BJ (cell line): ENCODE results near the gene TBXAS1. TPM values are rescaled to one million over a fixed set of nuclear protein-coding genes. Genes with fewer than 3 reads are reported as not detected.

Experiments
- CTCF ChIA-PET: fragments of 350-600 bp; formaldehyde crosslinking; extraction: SDS; loops from one replicate; lab custom pipeline; 2021; ENCODE audit warnings: antibody characterized with exemption, inconsistent platforms; lab: Yijun Ruan, JAX
- POLR2A ChIA-PET: fragments of 300-600 bp; sonication (Branson Sonifier 250); formaldehyde crosslinking; extraction: SDS; loops from one replicate; lab custom pipeline; 2021; ENCODE audit warnings: antibody characterized with exemption; lab: Charles Lee
- DNase-seq: peaks from one replicate; pipeline ENCODE4 v3.0.0-alpha.2; 2011; ENCODE audit warnings: low read depth
- H3K27me3 ChIP-seq: 2 replicates; pipeline ENCODE4 v1.6.0; 2011; ENCODE audit warnings: low read length; ENCODE audit not compliant: control insufficient read depth, insufficient read depth
- H3K36me3 ChIP-seq: 2 replicates; pipeline ENCODE4 v1.5.1; 2011; ENCODE audit warnings: low read length; ENCODE audit not compliant: control insufficient read depth, insufficient read depth
- H3K4me3 ChIP-seq: 2 replicates; pipeline ENCODE4 v1.5.1; 2011; ENCODE audit warnings: low read depth, mild to moderate bottlenecking, control low read depth, low read length
- CTCF ChIP-seq: IDR thresholded peaks from 2 replicates; pipeline ENCODE4 v1.5.1; 2011; ENCODE audit warnings: low read depth, mild to moderate bottlenecking, control low read depth, inconsistent platforms, low read length, moderate library complexity; ENCODE audit not compliant: insufficient read depth
- polyA plus RNA-seq: library from polyadenylated mRNA; depleted of rRNA; stranded (reverse); fragments of >200 nt; gene quantifications from 2 replicates; pipeline ENCODE4 v1.2.3, GENCODE V29; 2011

The TBXAS1 gene
- polyA plus RNA-seq, 1 experiment, result 0.16 TPM

DNA sequence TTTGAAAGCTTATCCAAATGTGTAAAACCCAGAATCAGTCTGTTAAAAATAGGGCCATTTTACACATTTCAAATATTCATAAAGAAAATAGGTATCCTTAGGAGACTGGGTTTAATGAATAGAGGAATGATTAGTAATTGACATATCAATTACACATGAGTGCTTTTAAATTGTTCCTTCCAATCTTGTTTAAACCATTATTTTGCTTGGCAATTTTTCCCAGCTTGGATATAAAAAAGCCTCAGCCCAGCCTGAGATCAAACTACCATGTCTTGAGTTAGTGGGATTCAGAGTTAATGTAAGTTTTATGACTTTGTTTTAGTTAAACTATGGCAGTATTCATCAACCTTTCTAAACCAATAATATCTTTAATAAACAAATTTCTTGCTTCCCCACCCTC, 205.4 kb downstream of the TBXAS1 start:
- H3K36me3 ChIP-seq, result peaks cover 3% of the 10 kb centered on the region; the same call in 1 of the 2 replicates
- CTCF ChIA-PET, result interaction anchor here (0.8 to 1.4 kb wide), 3 partner anchors 12 to 600 kb away, joined by 3 read pairs; no protein-coding TSS in a partner anchor

GRCh38 chr7:140035400-140036223, 206.5 kb downstream of the TBXAS1 start:
- ChIA-PET POLR2A (no interaction called here), CTCF (interaction anchor here (1.4 kb wide), 1 partner anchor 19 kb away, joined by 3 read pairs; no protein-coding TSS in a partner anchor)
- H3K27me3 ChIP-seq, result no peaks in the 10 kb centered on the region
- peaks cover 5% of the 10 kb centered on the region; the same call in 1 of the 2 replicates for H3K36me3 ChIP-seq
- H3K4me3 ChIP-seq, result no peak overlapping the region
- DNase-seq, result peak; percentile 35
- no peak for TF ChIP-seq CTCF

More for the DNA sequence above, 205.4 kb downstream of the TBXAS1 start:
- no peak for TF ChIP-seq CTCF
- no peak for DNase-seq
- POLR2A ChIA-PET, result no interaction called here
- Histone ChIP-seq H3K4me3 (no peak overlapping the region), H3K27me3 (no peaks in the 10 kb centered on the region)

DNA sequence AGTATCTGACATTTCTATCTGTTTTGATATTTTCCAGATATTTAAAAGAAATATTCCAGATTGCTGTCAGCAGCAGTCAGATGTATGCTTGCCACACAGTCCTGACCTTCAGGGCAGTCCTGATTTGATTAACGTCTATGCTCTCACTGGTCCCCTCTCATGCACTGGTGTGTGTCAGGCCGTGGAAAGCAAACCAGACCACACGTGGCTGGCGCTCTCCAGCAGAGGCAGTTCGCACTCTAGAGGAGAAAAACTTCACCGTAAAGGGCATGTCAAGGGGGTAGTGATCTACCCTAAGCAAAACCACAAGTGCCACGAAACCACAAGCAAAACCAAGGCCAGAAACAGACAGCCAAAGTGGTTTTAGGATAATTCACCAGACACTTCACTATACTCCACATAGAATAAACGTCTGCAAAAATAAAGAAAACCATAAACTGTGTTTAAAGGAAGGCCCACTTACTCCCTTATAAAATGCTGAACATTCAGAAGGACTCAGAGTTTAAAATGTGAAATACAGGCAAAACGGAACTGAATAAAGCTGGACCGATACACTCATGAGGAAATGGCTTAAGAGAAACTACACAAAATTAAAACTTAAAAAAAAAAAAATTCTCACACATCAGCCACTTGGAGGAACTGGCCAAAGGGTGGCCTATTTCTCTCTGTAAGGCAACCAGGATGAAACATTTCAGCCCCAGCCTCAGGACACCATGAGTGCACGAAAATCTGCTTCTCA, 207.3 kb downstream of the TBXAS1 start:
- DNase-seq, result no peak
- H3K4me3 ChIP-seq, result no peak overlapping the region
- H3K27me3 ChIP-seq, result no peaks in the 10 kb centered on the region
- ChIA-PET CTCF (no interaction called here), POLR2A (no interaction called here)
- no peak for TF ChIP-seq CTCF
- H3K36me3 ChIP-seq, result peaks cover 5% of the 10 kb centered on the region; the same call in 1 of the 2 replicates

GRCh38 chr7:140039066-140039465, 210.0 kb downstream of the TBXAS1 start:
- TF ChIP-seq CTCF, result no peak
- no peak for DNase-seq
- Histone ChIP-seq H3K36me3 (peaks cover 5% of the 10 kb centered on the region; the same call in 1 of the 2 replicates), H3K4me3 (no peak overlapping the region), H3K27me3 (no peaks in the 10 kb centered on the region)
- POLR2A ChIA-PET, result no interaction called here
- CTCF ChIA-PET, result no interaction called here

GRCh38 chr7:140039896-140040295, 210.8 kb downstream of the TBXAS1 start:
- Histone ChIP-seq H3K27me3 (no peaks in the 10 kb centered on the region), H3K36me3 (peaks cover 5% of the 10 kb centered on the region; the same call in 1 of the 2 replicates), H3K4me3 (no peak overlapping the region)
- no peak for TF ChIP-seq CTCF
- no peak for DNase-seq
- ChIA-PET CTCF (no interaction called here), POLR2A (no interaction called here)
